IMR-90 (cell line): ENCODE data around the gene DEK. TPM values are rescaled to one million over a fixed set of nuclear protein-coding genes. Genes with fewer than 3 reads are reported as not detected.
A peak's percentile ranks its signal among the peaks of the same experiment; 100 is the strongest.

Source experiments
- ATAC-seq: fragments of 200-7000 bp; cut with Tn5 transposase; 2 replicates; pipeline ENCODE4 v1.9.1; 2020; ENCODE audit warnings: low read depth, mild to moderate bottlenecking, moderate library complexity
- BruUV-seq: library from RNA; stranded (reverse); fragments of 400-500 nt; replicated peaks from 2 replicates; lab custom pipeline; 2021; lab: Mats Ljungman, UMichigan
- CTCF ChIA-PET: fragments of 300-600 bp; formaldehyde crosslinking; extraction: SDS; loops from one replicate; lab custom pipeline; 2021; ENCODE audit warnings: antibody characterized with exemption; lab: Yijun Ruan, JAX
- POLR2A ChIA-PET: fragments of 300-600 bp; sonication (Branson Sonifier 250); formaldehyde crosslinking; loops from one replicate; lab custom pipeline; 2022; ENCODE audit warnings: antibody characterized with exemption; ENCODE audit not compliant: unreplicated experiment; lab: Charles Lee
- DNase-seq: peaks from one replicate; pipeline ENCODE4 v3.0.0; 2013
- H2AFZ ChIP-seq: replicated peaks from 2 replicates; pipeline ENCODE3; 2013; ENCODE audit warnings: low read length, mild to moderate bottlenecking; ENCODE audit not compliant: poor library complexity
- H2AK5ac ChIP-seq: 2 replicates; pipeline ENCODE4 v1.6.1; 2013; ENCODE audit warnings: low read depth, low read length, inconsistent platforms
- H2AK9ac ChIP-seq: replicated peaks from 2 replicates; pipeline ENCODE3; 2013; ENCODE audit warnings: mild to moderate bottlenecking, low read depth, low read length, moderate library complexity; ENCODE audit not compliant: poor library complexity
- H2BK120ac ChIP-seq: 2 replicates; pipeline ENCODE4 v1.6.1; 2013; ENCODE audit warnings: low read depth, low read length, inconsistent platforms
- H2BK15ac ChIP-seq: 3 replicates; pipeline ENCODE4 v1.6.1; 2013; ENCODE audit warnings: low read depth, low read length, inconsistent platforms
- H2BK20ac ChIP-seq: 2 replicates; pipeline ENCODE4 v1.6.1; 2013; ENCODE audit warnings: low read depth, mild to moderate bottlenecking, inconsistent platforms, low read length, moderate library complexity
- H2BK5ac ChIP-seq: 2 replicates; pipeline ENCODE4 v1.6.1; 2013; ENCODE audit warnings: mild to moderate bottlenecking, low read depth, low read length, inconsistent platforms; ENCODE audit not compliant: poor library complexity, severe bottlenecking
- H3K14ac ChIP-seq: replicated peaks from 2 replicates; pipeline ENCODE4 v1.6.1; 2013; ENCODE audit warnings: low read depth, low read length, inconsistent platforms
- H3K18ac ChIP-seq: 2 replicates; pipeline ENCODE4 v1.6.1; 2013; ENCODE audit warnings: low read depth, low read length, control low read depth
- H3K23ac ChIP-seq: 2 replicates; pipeline ENCODE4 v1.6.1; 2013; ENCODE audit warnings: low read depth, low read length, inconsistent platforms
- H3K27ac ChIP-seq: 2 replicates; pipeline ENCODE4 v1.5.1; 2013; ENCODE audit warnings: mild to moderate bottlenecking, control low read depth, low read length; ENCODE audit not compliant: insufficient read depth
- H3K27me3 ChIP-seq: 2 replicates; pipeline ENCODE4 v1.6.1; 2013; ENCODE audit warnings: low read length; ENCODE audit not compliant: control insufficient read depth, insufficient read depth
- H3K36me3 ChIP-seq: 2 replicates; pipeline ENCODE4 v1.6.1; 2013; ENCODE audit warnings: low read length, mixed read lengths; ENCODE audit not compliant: control insufficient read depth, insufficient read depth
- H3K4ac ChIP-seq: 2 replicates; pipeline ENCODE4 v1.6.1; 2013; ENCODE audit warnings: low read depth, low read length, inconsistent platforms
- H3K4me1 ChIP-seq: 2 replicates; pipeline ENCODE4 v1.6.1; 2013; ENCODE audit warnings: low read length, mixed read lengths; ENCODE audit not compliant: control insufficient read depth, insufficient read depth
- H3K4me2 ChIP-seq: 2 replicates; pipeline ENCODE4 v1.6.1; 2013; ENCODE audit warnings: low read depth, mild to moderate bottlenecking, control low read depth, low read length, moderate library complexity
- H3K4me3 ChIP-seq: 2 replicates; pipeline ENCODE4 v1.5.1; 2013; ENCODE audit warnings: low read depth, mild to moderate bottlenecking, control low read depth, low read length, moderate library complexity; ENCODE audit not compliant: insufficient read depth
- H3K56ac ChIP-seq: 2 replicates; pipeline ENCODE4 v1.6.1; 2013; ENCODE audit warnings: low read length, inconsistent platforms; ENCODE audit not compliant: insufficient read depth; ENCODE audit errors: extremely low read depth
- H3K79me1 ChIP-seq, 2 experiments: 2 replicates each; pipeline ENCODE4 v1.6.1; 2013; ENCODE audit warnings: low read length in 2 of 2, inconsistent platforms in 1 of 2, low read depth in 1 of 2
- H3K9ac ChIP-seq: 2 replicates; pipeline ENCODE4 v1.6.1; 2013; ENCODE audit warnings: low read depth, low read length, control low read depth
- H3K9me1 ChIP-seq: 2 replicates; pipeline ENCODE4 v1.6.1; 2013; ENCODE audit warnings: low read length, inconsistent platforms; ENCODE audit not compliant: insufficient read depth
- H3K9me3 ChIP-seq: 2 replicates; pipeline ENCODE4 v1.6.1; 2013; ENCODE audit warnings: low read length; ENCODE audit not compliant: control insufficient read depth, insufficient read depth
- H4K20me1 ChIP-seq: 2 replicates; pipeline ENCODE4 v1.6.1; 2013; ENCODE audit warnings: low read length, inconsistent platforms; ENCODE audit not compliant: insufficient read depth
- H4K5ac ChIP-seq: 2 replicates; pipeline ENCODE4 v1.6.1; 2013; ENCODE audit warnings: mild to moderate bottlenecking, low read depth, low read length, control low read depth
- H4K8ac ChIP-seq, 2 experiments: 2 replicates each; pipeline ENCODE4 v1.6.1; 2013; ENCODE audit warnings: low read depth in 2 of 2, low read length in 2 of 2, control low read depth in 1 of 2, inconsistent platforms in 1 of 2
- H4K91ac ChIP-seq: 2 replicates; pipeline ENCODE4 v1.6.1; 2013; ENCODE audit warnings: low read depth, low read length, inconsistent platforms; ENCODE audit not compliant: insufficient read depth
- BHLHE40 ChIP-seq: fragments of 150-350 bp; IDR thresholded peaks from 2 replicates; pipeline ENCODE4 v1.6.1; 2016; ENCODE audit warnings: mild to moderate bottlenecking, low read depth, low read length
- CEBPB ChIP-seq: IDR thresholded peaks from 2 replicates; pipeline ENCODE4 v1.6.1; 2012; ENCODE audit warnings: low read depth, low read length, improper control_type of control experiment
- CHD1 ChIP-seq: IDR thresholded peaks from 2 replicates; pipeline ENCODE4 v1.6.1; 2012; ENCODE audit warnings: low read depth, low read length, improper control_type of control experiment
- CTCF ChIP-seq: conservative IDR thresholded peaks from 2 replicates; pipeline ENCODE4 v1.5.1; 2012; ENCODE audit warnings: mild to moderate bottlenecking, low read depth, low read length, improper control_type of control experiment
- MAFK ChIP-seq: IDR thresholded peaks from 2 replicates; pipeline ENCODE4 v1.6.1; 2012; ENCODE audit warnings: low read depth, low read length, improper control_type of control experiment
- NFE2L2 ChIP-seq: fragments of 150-350 bp; IDR thresholded peaks from 2 replicates; pipeline ENCODE4 v1.6.1; 2016; ENCODE audit warnings: low read depth, mild to moderate bottlenecking, low read length
- RAD21 ChIP-seq: IDR thresholded peaks from 2 replicates; pipeline ENCODE4 v1.6.1; 2012; ENCODE audit warnings: low read length, improper control_type of control experiment
- SMC3 ChIP-seq: fragments of 150-350 bp; IDR thresholded peaks from 2 replicates; pipeline ENCODE4 v1.6.1; 2016; ENCODE audit warnings: low read depth, mild to moderate bottlenecking, antibody characterized with exemption, low read length, moderate library complexity
- WGBS, 2 experiments: methylation state at CpG; one replicate each; pipeline versions ENCODE4 v1.1.5 to v1.1.7; 2013; ENCODE audit warnings: missing lambda C conversion rate in 2 of 2; ENCODE audit not compliant: insufficient read length in 1 of 2; ENCODE audit errors: extremely low coverage in 2 of 2; 5-methylcytosine and 5-hydroxymethylcytosine counted together
- dilution Hi-C: fragments of 300-500 bp; cut with HindIII; formaldehyde crosslinking; loops from one replicate; pipeline ENCODE4 v1.14.3; 2018; ENCODE audit warnings: low sequenced_read_pairs; ENCODE audit not compliant: unreplicated experiment
- in situ Hi-C: fragments of 300-500 bp; cut with MboI; formaldehyde crosslinking; loops from 3 replicates; pipeline ENCODE4 v1.14.3; 2019; ENCODE audit warnings: low sequenced_read_pairs, inconsistent platforms, mixed read lengths
- intact Hi-C: fragments of 100-400 bp; cut with micrococcal nuclease; formaldehyde crosslinking; loops from 2 replicates; pipeline ENCODE4 v1.10.0; 2022
- polyA plus RNA-seq, 3 experiments: library from polyadenylated mRNA; depleted of rRNA; stranded (reverse); fragments of >200 nt; gene quantifications; 2 replicates each; pipeline ENCODE4 v1.2.3, GENCODE V29; 2012; ENCODE audit warnings: low replicate concordance in 1 of 3
- total RNA-seq: library from RNA; depleted of rRNA; stranded (reverse); fragments of >200 nt; gene quantifications from 2 replicates; pipeline ENCODE4 v1.2.3, GENCODE V29; 2012

The DEK gene
- total and polyA plus RNA-seq, 2 of the 4 experiments (the other 2 are of a cell fraction) = 33.5 to 37.1 TPM

GRCh38 chr6:18240230-18240629 lies 24.1 kb downstream of the DEK start:
- Histone ChIP-seq H3K4ac (no peak overlapping the region), H3K23ac (no peak overlapping the region), H2AFZ (no peak overlapping the region), H3K14ac (no peak overlapping the region), H3K27ac (no peak overlapping the region), H3K36me3 (peaks cover 31% of the 10 kb centered on the region), H2AK5ac (no peak overlapping the region), H4K20me1 (no peaks in the 10 kb centered on the region), H3K18ac (no peak overlapping the region), H3K4me3 (no peak overlapping the region), H2BK15ac (no peak overlapping the region), H2BK20ac (no peak overlapping the region), H3K9ac (no peak overlapping the region), H2BK5ac (no peak overlapping the region), H3K9me1 (0 out of 2 replicates have a peak, but pooled peaks cover 3% of the 10 kb centered on the region), H3K4me2 (no peak overlapping the region), H2AK9ac (no peak overlapping the region), H3K4me1 (peaks cover 5% of the 10 kb centered on the region), H4K91ac (no peak overlapping the region), H3K27me3 (no peaks in the 10 kb centered on the region), H4K5ac (no peak overlapping the region), H2BK120ac (no peak overlapping the region), H3K79me1 (peaks cover 16 to 53% of the 10 kb centered on the region in 2 experiments), H3K56ac (no peak overlapping the region), H4K8ac (no peak overlapping the region), H3K9me3 (no peaks in the 10 kb centered on the region)
- dilution Hi-C loops = no loop called here
- CTCF ChIA-PET = no interaction called here
- in situ Hi-C loops = no loop called here
- WGBS, 2 experiments = no CpG with 5 or more reads among the region's 2 CpGs
- POLR2A ChIA-PET = no interaction called here
- no TSS peak for BruUV-seq
- ATAC-seq = 0 out of 2 replicates have a peak, but pooled peaks have one; percentile 22
- no peak for DNase-seq
- TF ChIP-seq CHD1 (no peak), NFE2L2 (no peak), MAFK (no peak), RAD21 (no peak), SMC3 (no peak), CTCF (no peak), CEBPB (no peak), BHLHE40 (no peak)
- intact Hi-C loops = loop anchor here (10.0 kb wide), 1 partner anchor 385 kb away; no protein-coding TSS in a partner anchor
